WTC11 (cell line): ENCODE data around the gene C6orf136. TPM values are rescaled to one million over a fixed set of nuclear protein-coding genes. Genes with fewer than 3 reads are reported as not detected.

Experiments used
- ATAC-seq: fragments of 200-7000 bp; cut with Tn5 transposase; 2 replicates; pipeline ENCODE4 v1.10.0; 2021; ENCODE audit warnings: mild to moderate bottlenecking, moderate library complexity
- CTCF ChIA-PET: fragments of 300-600 bp; sonication (Branson Sonifier 250); formaldehyde crosslinking; loops from one replicate; lab custom pipeline; 2021; ENCODE audit warnings: antibody characterized with exemption; lab: Charles Lee
- POLR2A ChIA-PET: fragments of 350-600 bp; sonication (Branson Sonifier 250); formaldehyde crosslinking; loops from one replicate; lab custom pipeline; 2021; ENCODE audit warnings: antibody characterized with exemption; lab: Charles Lee
- DNase-seq: peaks from one replicate; pipeline ENCODE4 v3.0.0; 2021; ENCODE audit warnings: low spot score
- H3K27ac Mint-ChIP-seq: 2 replicates; pipeline ENCODE4 v1.8.0; 2021; ENCODE audit warnings: mixed read lengths
- H3K27me3 Mint-ChIP-seq: 2 replicates; pipeline ENCODE4 v1.8.0; 2021; ENCODE audit warnings: low read depth, mild to moderate bottlenecking, moderate library complexity, mixed read lengths
- H3K36me3 Mint-ChIP-seq: 2 replicates; pipeline ENCODE4 v1.8.0; 2021; ENCODE audit warnings: mixed read lengths
- H3K4me1 Mint-ChIP-seq: 2 replicates; pipeline ENCODE4 v1.8.0; 2022; ENCODE audit warnings: mixed read lengths
- H3K4me3 Mint-ChIP-seq: 2 replicates; pipeline ENCODE4 v1.8.0; 2021; ENCODE audit warnings: mild to moderate bottlenecking, moderate library complexity, mixed read lengths
- H3K9me3 Mint-ChIP-seq: 2 replicates; pipeline ENCODE4 v1.8.0; 2021; ENCODE audit warnings: mixed read lengths
- CREM ChIP-seq: sonication (generic); formaldehyde crosslinking; IDR thresholded peaks from 2 replicates; pipeline ENCODE4 v1.8.1; 2022; ENCODE audit warnings: mild to moderate bottlenecking, missing genetic modification reagents, moderate library complexity
- ELF4 ChIP-seq: sonication (generic); formaldehyde crosslinking; IDR thresholded peaks from 2 replicates; pipeline ENCODE4 v1.8.1; 2022; ENCODE audit warnings: low read depth, mild to moderate bottlenecking, moderate library complexity, missing genetic modification reagents
- ESRRA ChIP-seq: sonication (generic); formaldehyde crosslinking; IDR thresholded peaks from 2 replicates; pipeline ENCODE4 v1.8.1; 2022; ENCODE audit warnings: mild to moderate bottlenecking, missing genetic modification reagents, borderline replicate concordance
- ETV6 ChIP-seq: sonication (generic); formaldehyde crosslinking; IDR thresholded peaks from 2 replicates; pipeline ENCODE4 v1.8.1; 2022; ENCODE audit warnings: mild to moderate bottlenecking, missing genetic modification reagents
- KAT7 ChIP-seq: sonication (generic); formaldehyde crosslinking; IDR thresholded peaks from 2 replicates; pipeline ENCODE4 v1.8.1; 2023; ENCODE audit warnings: missing genetic modification reagents, mild to moderate bottlenecking, borderline replicate concordance
- NR3C1 ChIP-seq: sonication (generic); formaldehyde crosslinking; conservative IDR thresholded peaks from 2 replicates; pipeline ENCODE4 v1.8.1; 2023; ENCODE audit warnings: low read depth, mild to moderate bottlenecking, missing genetic modification reagents
- RELA ChIP-seq: sonication (generic); formaldehyde crosslinking; IDR thresholded peaks from 2 replicates; pipeline ENCODE4 v1.8.1; 2022; ENCODE audit warnings: missing genetic modification reagents, mild to moderate bottlenecking, borderline replicate concordance
- SMAD4 ChIP-seq: sonication (generic); formaldehyde crosslinking; IDR thresholded peaks from 2 replicates; pipeline ENCODE4 v1.8.0; 2022; ENCODE audit warnings: mild to moderate bottlenecking, missing genetic modification reagents
- ZNF121 ChIP-seq: sonication (generic); formaldehyde crosslinking; IDR thresholded peaks from 2 replicates; pipeline ENCODE4 v1.8.0; 2023; ENCODE audit warnings: missing genetic modification reagents
- total RNA-seq: library from RNA; stranded (reverse); gene quantifications from 3 replicates; pipeline ENCODE4 v1.2.3, GENCODE V29; 2021
- TF ChIP-seq, protein P1 (sequence below): sonication (generic); formaldehyde crosslinking; IDR thresholded peaks from 2 replicates; pipeline ENCODE4 v1.8.1; 2023; ENCODE audit warnings: mild to moderate bottlenecking, moderate library complexity, missing genetic modification reagents
- TF ChIP-seq, protein P2 (sequence below): sonication (generic); formaldehyde crosslinking; IDR thresholded peaks from 2 replicates; pipeline ENCODE4 v1.8.0; 2022; ENCODE audit warnings: missing genetic modification reagents
- TF ChIP-seq, protein P3 (sequence below): sonication (generic); formaldehyde crosslinking; IDR thresholded peaks from 2 replicates; pipeline ENCODE4 v1.8.0; 2022; ENCODE audit warnings: mild to moderate bottlenecking, missing genetic modification reagents
- TF ChIP-seq, protein P4 (sequence below): sonication (generic); formaldehyde crosslinking; IDR thresholded peaks from 2 replicates; pipeline ENCODE4 v1.8.0; 2022; ENCODE audit warnings: mild to moderate bottlenecking, missing genetic modification reagents
- TF ChIP-seq, protein P5 (sequence below): fragments of 250-450 bp; sonication (Bioruptor Pico); IDR thresholded peaks from 2 replicates; pipeline ENCODE4 v2.1.2; 2022; ENCODE audit warnings: mild to moderate bottlenecking, moderate library complexity

Gene C6orf136
- total RNA-seq, 1 experiment from 2014 or later: 26.5 TPM

DNA sequence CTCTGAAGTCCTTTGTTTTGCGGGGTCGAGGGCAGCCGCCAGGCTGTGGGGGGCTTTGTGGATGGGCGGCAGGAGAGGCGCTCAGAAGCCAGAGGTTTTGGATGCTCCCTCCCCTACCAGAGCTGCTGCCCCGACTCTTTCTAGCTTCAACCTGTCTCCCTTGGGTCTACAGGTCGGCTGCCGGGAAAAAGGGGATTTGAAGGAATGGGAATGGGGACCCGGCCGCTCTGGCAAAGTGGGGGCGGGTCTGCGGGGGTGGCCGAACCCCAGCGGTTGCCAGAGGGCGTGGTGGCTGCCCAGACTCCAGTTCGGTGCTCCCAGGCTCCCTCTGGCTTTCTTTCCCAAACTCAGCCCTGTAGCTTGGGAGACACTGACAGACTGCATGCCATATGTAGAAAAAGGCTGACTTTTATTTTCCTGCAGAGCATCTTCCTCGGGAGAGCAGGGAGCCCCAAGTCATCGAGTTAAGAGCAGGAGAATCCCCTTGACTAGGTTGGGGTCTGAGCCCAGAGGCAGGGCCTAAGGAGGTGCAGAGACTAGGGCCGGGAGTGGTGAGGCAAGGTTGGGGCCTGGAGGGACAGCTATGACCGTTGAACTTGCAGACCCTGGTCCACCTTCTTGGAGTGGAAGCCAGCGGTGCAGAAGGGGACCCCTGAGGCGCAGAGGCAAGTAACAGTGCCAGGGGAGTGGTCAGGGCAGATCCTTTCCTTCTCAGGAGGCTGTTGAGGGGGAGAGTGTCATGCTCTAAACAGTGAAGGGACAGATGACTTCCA, 40.9 kb downstream of the C6orf136 start:
- Mint-ChIP-seq H3K27me3 (no peaks in the 10 kb centered on the region), H3K27ac (0 out of 2 replicates have a peak overlapping the region, but pooled peaks have one; percentile 39), H3K9me3 (no peaks in the 10 kb centered on the region), H3K36me3 (peaks cover 3% of the 10 kb centered on the region; the same call in 1 of the 2 replicates), H3K4me3 (peak overlapping the region; percentile 80), H3K4me1 (peaks cover 70% of the 10 kb centered on the region)
- ChIA-PET POLR2A (interaction anchor here (0.5 to 2.6 kb wide), 10 partner anchors 14 to 193 kb away, joined by 3 to 7 read pairs (median 3); partner anchors contain the start of genes GNL1, MDC1, MRPS18B and PPP1R10), CTCF (interaction anchor here (0.7 to 2.8 kb wide), 8 partner anchors 9 to 193 kb away, joined by 3 to 42 read pairs (median 8); partner anchors contain the start of genes DHX16, FLOT1 and MDC1)
- ATAC-seq (peak; percentile 2; the same call in 1 of the 2 replicates), DNase-seq (peak; percentile 46)
- TF ChIP-seq, protein P1, sequence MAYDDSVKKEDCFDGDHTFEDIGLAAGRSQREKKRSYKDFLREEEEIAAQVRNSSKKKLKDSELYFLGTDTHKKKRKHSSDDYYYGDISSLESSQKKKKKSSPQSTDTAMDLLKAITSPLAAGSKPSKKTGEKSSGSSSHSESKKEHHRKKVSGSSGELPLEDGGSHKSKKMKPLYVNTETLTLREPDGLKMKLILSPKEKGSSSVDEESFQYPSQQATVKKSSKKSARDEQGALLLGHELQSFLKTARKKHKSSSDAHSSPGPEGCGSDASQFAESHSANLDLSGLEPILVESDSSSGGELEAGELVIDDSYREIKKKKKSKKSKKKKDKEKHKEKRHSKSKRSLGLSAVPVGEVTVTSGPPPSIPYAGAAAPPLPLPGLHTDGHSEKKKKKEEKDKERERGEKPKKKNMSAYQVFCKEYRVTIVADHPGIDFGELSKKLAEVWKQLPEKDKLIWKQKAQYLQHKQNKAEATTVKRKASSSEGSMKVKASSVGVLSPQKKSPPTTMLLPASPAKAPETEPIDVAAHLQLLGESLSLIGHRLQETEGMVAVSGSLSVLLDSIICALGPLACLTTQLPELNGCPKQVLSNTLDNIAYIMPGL (CRISPR knock-in tag): peak; percentile 7; the same call in 1 of the 2 replicates
- peak; percentile 17; the same call in 1 of the 2 replicates for TF ChIP-seq ETV6 (CRISPR knock-in tag)
- TF ChIP-seq NR3C1 (CRISPR knock-in tag): no peak
- no peak for TF ChIP-seq ZNF121 (CRISPR knock-in tag)
- TF ChIP-seq CREM: 0 out of 2 replicates have a peak, but pooled peaks have one; percentile 46
- 0 out of 2 replicates have a peak, but pooled peaks have one; percentile 39 for TF ChIP-seq RELA
- TF ChIP-seq ESRRA (CRISPR knock-in tag): peak; percentile 53; the same call in 1 of the 2 replicates
- TF ChIP-seq, protein P2, sequence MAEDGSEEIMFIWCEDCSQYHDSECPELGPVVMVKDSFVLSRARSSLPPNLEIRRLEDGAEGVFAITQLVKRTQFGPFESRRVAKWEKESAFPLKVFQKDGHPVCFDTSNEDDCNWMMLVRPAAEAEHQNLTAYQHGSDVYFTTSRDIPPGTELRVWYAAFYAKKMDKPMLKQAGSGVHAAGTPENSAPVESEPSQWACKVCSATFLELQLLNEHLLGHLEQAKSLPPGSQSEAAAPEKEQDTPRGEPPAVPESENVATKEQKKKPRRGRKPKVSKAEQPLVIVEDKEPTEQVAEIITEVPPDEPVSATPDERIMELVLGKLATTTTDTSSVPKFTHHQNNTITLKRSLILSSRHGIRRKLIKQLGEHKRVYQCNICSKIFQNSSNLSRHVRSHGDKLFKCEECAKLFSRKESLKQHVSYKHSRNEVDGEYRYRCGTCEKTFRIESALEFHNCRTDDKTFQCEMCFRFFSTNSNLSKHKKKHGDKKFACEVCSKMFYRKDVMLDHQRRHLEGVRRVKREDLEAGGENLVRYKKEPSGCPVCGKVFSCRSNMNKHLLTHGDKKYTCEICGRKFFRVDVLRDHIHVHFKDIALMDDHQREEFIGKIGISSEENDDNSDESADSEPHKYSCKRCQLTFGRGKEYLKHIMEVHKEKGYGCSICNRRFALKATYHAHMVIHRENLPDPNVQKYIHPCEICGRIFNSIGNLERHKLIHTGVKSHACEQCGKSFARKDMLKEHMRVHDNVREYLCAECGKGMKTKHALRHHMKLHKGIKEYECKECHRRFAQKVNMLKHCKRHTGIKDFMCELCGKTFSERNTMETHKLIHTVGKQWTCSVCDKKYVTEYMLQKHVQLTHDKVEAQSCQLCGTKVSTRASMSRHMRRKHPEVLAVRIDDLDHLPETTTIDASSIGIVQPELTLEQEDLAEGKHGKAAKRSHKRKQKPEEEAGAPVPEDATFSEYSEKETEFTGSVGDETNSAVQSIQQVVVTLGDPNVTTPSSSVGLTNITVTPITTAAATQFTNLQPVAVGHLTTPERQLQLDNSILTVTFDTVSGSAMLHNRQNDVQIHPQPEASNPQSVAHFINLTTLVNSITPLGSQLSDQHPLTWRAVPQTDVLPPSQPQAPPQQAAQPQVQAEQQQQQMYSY (CRISPR knock-in tag): peak; percentile 62
- TF ChIP-seq KAT7 (CRISPR knock-in tag): peak; percentile 43; the same call in 1 of the 2 replicates
- TF ChIP-seq, protein P3, sequence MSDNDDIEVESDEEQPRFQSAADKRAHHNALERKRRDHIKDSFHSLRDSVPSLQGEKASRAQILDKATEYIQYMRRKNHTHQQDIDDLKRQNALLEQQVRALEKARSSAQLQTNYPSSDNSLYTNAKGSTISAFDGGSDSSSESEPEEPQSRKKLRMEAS (CRISPR knock-in tag): peak; percentile 42; the same call in 1 of the 2 replicates
- TF ChIP-seq, protein P4, sequence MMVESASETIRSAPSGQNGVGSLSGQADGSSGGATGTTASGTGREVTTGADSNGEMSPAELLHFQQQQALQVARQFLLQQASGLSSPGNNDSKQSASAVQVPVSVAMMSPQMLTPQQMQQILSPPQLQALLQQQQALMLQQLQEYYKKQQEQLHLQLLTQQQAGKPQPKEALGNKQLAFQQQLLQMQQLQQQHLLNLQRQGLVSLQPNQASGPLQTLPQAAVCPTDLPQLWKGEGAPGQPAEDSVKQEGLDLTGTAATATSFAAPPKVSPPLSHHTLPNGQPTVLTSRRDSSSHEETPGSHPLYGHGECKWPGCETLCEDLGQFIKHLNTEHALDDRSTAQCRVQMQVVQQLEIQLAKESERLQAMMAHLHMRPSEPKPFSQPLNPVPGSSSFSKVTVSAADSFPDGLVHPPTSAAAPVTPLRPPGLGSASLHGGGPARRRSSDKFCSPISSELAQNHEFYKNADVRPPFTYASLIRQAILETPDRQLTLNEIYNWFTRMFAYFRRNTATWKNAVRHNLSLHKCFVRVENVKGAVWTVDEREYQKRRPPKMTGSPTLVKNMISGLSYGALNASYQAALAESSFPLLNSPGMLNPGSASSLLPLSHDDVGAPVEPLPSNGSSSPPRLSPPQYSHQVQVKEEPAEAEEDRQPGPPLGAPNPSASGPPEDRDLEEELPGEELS (CRISPR knock-in tag): no peak; the same call in 1 of the 2 replicates

DNA sequence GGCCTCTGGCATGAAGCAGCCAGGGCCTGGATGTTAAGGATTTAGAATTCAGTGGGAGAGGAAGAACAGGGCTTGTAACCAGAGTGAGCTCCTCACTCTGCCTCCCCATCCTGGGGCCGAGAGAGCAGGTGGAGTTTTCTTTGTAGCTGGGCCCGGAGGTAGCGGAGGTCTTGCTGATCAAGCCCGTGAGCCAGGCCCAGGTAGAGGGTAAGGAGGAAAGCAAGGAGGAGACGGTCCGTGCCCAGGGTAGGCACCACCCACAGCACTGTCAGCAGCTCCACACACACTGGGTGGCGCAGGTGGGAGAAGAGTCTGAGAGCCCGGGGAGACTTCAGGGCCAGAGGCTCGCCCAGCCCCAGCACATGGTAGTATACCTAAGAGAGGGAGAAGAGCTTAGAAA, 41.6 kb downstream of the C6orf136 start:
- no peaks in the 10 kb centered on the region for H3K27me3 Mint-ChIP-seq
- H3K36me3 Mint-ChIP-seq: peaks cover 3% of the 10 kb centered on the region; the same call in 1 of the 2 replicates
- peak overlapping the region; percentile 80 for H3K4me3 Mint-ChIP-seq
- ATAC-seq: no peak
- CTCF ChIA-PET: interaction anchor here (1.7 to 2.8 kb wide), 3 partner anchors 10 to 33 kb away, joined by 13 to 42 read pairs (median 14); partner anchors contain the start of gene DHX16
- POLR2A ChIA-PET: interaction anchor here (0.8 to 2.6 kb wide), 4 partner anchors 23 to 192 kb away, joined by 3 to 5 read pairs (median 4); partner anchors contain the start of genes GNL1, MRPS18B and PPP1R10
- H3K27ac Mint-ChIP-seq: no peak overlapping the region
- DNase-seq: no peak
- H3K4me1 Mint-ChIP-seq: peaks cover 62% of the 10 kb centered on the region
- H3K9me3 Mint-ChIP-seq: no peaks in the 10 kb centered on the region
- TF ChIP-seq, protein P2 (CRISPR knock-in tag): no peak
- TF ChIP-seq, protein P5, sequence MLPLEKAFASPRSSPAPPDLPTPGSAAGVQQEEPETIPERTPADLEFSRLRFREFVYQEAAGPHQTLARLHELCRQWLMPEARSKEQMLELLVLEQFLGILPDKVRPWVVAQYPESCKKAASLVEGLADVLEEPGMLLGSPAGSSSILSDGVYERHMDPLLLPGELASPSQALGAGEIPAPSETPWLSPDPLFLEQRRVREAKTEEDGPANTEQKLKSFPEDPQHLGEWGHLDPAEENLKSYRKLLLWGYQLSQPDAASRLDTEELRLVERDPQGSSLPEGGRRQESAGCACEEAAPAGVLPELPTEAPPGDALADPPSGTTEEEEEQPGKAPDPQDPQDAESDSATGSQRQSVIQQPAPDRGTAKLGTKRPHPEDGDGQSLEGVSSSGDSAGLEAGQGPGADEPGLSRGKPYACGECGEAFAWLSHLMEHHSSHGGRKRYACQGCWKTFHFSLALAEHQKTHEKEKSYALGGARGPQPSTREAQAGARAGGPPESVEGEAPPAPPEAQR (CRISPR knock-in tag): no peak
- TF ChIP-seq, protein P1 (CRISPR knock-in tag): no peak
- TF ChIP-seq SMAD4 (CRISPR knock-in tag): no peak
- TF ChIP-seq ELF4: no peak
